Effector memory CD4-positive, alpha-beta T cell (primary cell): Measurements from ENCODE around the gene GDPD4.

Experiments used
- DNase-seq, 3 donors: peaks; one replicate each; pipeline ENCODE4 v3.0.0-alpha.2; 2020
- H3K27ac ChIP-seq: 2 replicates; pipeline ENCODE4 v1.7.0; 2013; ENCODE audit warnings: mild to moderate bottlenecking, low read length, moderate library complexity; ENCODE audit not compliant: insufficient read depth, poor library complexity, severe bottlenecking
- H3K27me3 ChIP-seq: replicated peaks from 2 replicates; pipeline ENCODE4 v1.7.0; 2013; ENCODE audit warnings: mild to moderate bottlenecking, low read length; ENCODE audit not compliant: insufficient read depth, control insufficient read depth, poor library complexity, severe bottlenecking
- H3K36me3 ChIP-seq: 2 replicates; pipeline ENCODE4 v1.7.0; 2013; ENCODE audit warnings: mild to moderate bottlenecking, low read length, moderate library complexity; ENCODE audit not compliant: control insufficient read depth, insufficient read depth
- H3K4me1 ChIP-seq: 2 replicates; pipeline ENCODE4 v1.7.0; 2013; ENCODE audit warnings: low read length, mild to moderate bottlenecking; ENCODE audit not compliant: control insufficient read depth, insufficient read depth, poor library complexity, severe bottlenecking
- H3K4me3 ChIP-seq: 2 replicates; pipeline ENCODE4 v1.7.0; 2013; ENCODE audit warnings: low read length, low read depth, mild to moderate bottlenecking; ENCODE audit not compliant: insufficient read depth, poor library complexity, severe bottlenecking
- H3K9me3 ChIP-seq: 2 replicates; pipeline ENCODE4 v1.7.0; 2013; ENCODE audit warnings: mild to moderate bottlenecking, low read length, moderate library complexity; ENCODE audit not compliant: control insufficient read depth
- total RNA-seq, 3 donors: gene quantifications; one replicate each; lab custom pipeline; 2026; lab: John Stamatoyannopoulos, UW

Gene GDPD4, protein sequence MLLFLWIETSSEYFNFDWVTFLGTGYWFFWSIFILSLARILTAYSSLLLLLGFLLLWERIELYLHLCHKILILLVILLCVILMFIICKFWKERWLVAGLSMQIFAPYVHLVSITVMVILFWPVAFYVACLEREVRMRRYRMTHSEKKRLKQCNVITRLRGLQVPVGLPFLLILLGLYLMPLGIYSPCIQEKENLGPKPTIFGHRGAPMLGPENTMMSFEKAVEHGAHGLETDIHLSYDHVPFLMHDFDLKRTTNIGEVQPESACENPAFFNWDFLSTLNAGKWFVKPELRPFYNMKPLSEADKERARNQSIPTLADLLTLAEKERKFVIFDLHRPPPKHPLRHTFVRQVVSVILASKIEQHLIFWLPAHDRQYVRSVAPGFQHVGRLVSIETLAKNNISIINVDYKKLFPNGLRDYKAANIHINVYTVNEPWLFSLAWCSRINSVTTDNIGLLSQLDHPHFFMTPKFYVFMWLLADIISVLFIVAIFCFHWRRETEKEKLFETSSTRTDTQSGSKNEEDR
- total RNA-seq = 0 to 0.09 (median 0) reads per million in 3 donors

DNA sequence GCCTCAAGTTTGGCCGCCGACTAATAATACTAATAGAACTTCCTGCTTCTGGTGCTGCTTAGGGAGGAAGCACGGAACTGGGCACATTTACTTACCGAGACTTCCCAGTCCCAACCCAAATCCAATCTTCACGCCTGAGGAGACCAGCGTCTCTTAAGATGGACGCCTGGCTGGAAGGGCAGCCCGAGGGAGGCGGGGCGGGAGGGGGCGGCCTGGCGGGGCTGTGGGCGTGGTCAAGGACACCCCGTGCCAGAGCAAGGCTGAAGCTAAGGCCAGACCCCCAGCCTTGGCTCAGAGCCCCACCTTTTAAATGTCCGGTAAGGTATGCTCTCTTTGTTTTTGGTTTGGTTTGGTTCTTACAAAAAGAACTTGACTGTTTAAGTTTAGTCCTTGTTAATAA, at the start of gene GDPD4:
TSS of gene GDPD4 (minus strand) at position 177 of the 400 bp plus-strand sequence. CDS start 16,549 bp downstream, outside the sequence.
- Histone ChIP-seq H3K4me1 (no peaks in the 10 kb centered on the region), H3K27ac (no peak within 1 kb of the TSS), H3K9me3 (no peaks in the 10 kb centered on the region), H3K36me3 (no peaks in the 10 kb centered on the region), H3K4me3 (no peak within 1 kb of the TSS), H3K27me3 (no peaks in the 10 kb centered on the region)
- no peak for DNase-seq

DNA sequence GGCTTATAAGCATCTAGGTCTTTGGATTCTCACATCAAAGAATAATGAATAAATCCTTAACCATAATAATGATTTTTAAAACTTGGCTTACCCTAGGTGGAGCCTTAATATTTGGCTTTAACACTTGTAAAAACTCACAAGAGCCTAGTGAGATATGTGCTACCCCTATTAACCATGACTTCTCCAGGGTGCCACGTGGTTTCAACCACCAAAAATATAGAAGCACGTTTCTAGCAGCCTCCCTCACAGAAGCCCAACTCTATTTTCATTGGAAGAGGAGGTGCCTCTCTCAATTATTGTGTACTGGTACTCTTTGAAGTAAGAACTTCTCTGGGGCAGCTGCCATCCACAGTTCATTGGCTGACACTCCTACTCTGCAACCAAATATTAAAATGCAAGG, 46.5 kb upstream of the GDPD4 start:
- Histone ChIP-seq H3K4me1 (no peaks in the 10 kb centered on the region), H3K27ac (no peak overlapping the region), H3K4me3 (no peak overlapping the region), H3K27me3 (no peaks in the 10 kb centered on the region), H3K9me3 (no peaks in the 10 kb centered on the region), H3K36me3 (peaks cover 3% of the 10 kb centered on the region)
- no peak for DNase-seq

DNA sequence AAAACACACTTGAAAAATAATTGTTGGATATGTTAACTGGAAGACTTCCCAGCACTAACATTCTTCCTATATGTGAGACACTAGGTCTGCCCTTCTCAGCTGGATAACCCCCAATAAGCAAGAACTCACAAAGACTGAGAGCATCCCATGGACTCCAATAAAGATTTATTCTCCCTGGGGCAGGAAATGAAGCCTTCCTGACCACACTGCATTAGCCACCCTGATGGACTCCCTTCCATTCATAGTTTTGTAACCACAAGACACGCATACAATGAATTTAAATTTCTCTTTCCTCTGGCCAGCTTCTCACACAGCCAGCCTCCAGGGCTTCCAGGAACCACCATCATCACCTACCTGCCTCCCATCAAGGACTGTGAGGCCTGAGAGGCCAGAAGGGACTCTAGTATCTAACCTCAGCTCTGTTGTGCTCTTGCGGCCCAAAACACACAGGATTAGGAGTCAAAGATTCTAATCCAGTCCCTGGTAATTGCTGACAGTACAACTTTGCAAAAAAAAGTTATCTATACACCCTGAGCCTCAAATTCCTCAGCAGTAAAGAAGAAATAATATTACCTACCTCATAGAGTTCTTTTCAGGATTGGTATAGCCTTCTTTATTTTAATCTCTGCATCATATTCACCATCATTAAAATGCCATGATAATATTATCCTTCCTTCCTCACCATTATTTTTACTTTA, 45.6 kb upstream of the GDPD4 start:
- Histone ChIP-seq H3K36me3 (peaks cover 3% of the 10 kb centered on the region), H3K9me3 (no peaks in the 10 kb centered on the region), H3K4me1 (no peaks in the 10 kb centered on the region), H3K4me3 (no peak overlapping the region), H3K27ac (no peak overlapping the region), H3K27me3 (no peaks in the 10 kb centered on the region)
- no peak for DNase-seq

GRCh38 chr11:77345621-77346020, 44.1 kb upstream of the GDPD4 start:
- peaks cover 3% of the 10 kb centered on the region for H3K36me3 ChIP-seq
- DNase-seq = no peak
- no peak overlapping the region for H3K4me3 ChIP-seq
- H3K27me3 ChIP-seq = no peaks in the 10 kb centered on the region
- H3K27ac ChIP-seq = no peak overlapping the region
- no peaks in the 10 kb centered on the region for H3K4me1 ChIP-seq
- H3K9me3 ChIP-seq = no peaks in the 10 kb centered on the region

GRCh38 chr11:77340501-77340900, 39.0 kb upstream of the GDPD4 start:
- no peak overlapping the region for H3K27ac ChIP-seq
- H3K36me3 ChIP-seq = peaks cover 3% of the 10 kb centered on the region
- DNase-seq = no peak

GRCh38 chr11:77332259-77332658, 30.8 kb upstream of the GDPD4 start:
- Histone ChIP-seq H3K36me3 (no peaks in the 10 kb centered on the region), H3K27me3 (no peaks in the 10 kb centered on the region), H3K4me3 (no peak overlapping the region), H3K27ac (no peak overlapping the region), H3K4me1 (no peaks in the 10 kb centered on the region), H3K9me3 (no peaks in the 10 kb centered on the region)
- no peak for DNase-seq

More at GRCh38 chr11:77340501-77340900, 39.0 kb upstream of the GDPD4 start:
- Histone ChIP-seq H3K9me3 (no peaks in the 10 kb centered on the region), H3K4me3 (no peak overlapping the region), H3K27me3 (no peaks in the 10 kb centered on the region), H3K4me1 (no peaks in the 10 kb centered on the region)

GRCh38 chr11:77325159-77325558, 23.7 kb upstream of the GDPD4 start:
- DNase-seq = no peak
- H3K27ac ChIP-seq = no peak overlapping the region
- no peaks in the 10 kb centered on the region for H3K27me3 ChIP-seq
- no peak overlapping the region for H3K4me3 ChIP-seq
- no peaks in the 10 kb centered on the region for H3K4me1 ChIP-seq
- no peaks in the 10 kb centered on the region for H3K36me3 ChIP-seq
- H3K9me3 ChIP-seq = no peaks in the 10 kb centered on the region

- no peak overlapping the region for H3K4me3 ChIP-seq
- H3K27me3 ChIP-seq = no peaks in the 10 kb centered on the region
- H3K36me3 ChIP-seq = no peaks in the 10 kb centered on the region
- no peak overlapping the region for H3K27ac ChIP-seq
- no peaks in the 10 kb centered on the region for H3K4me1 ChIP-seq
- no peaks in the 10 kb centered on the region for H3K9me3 ChIP-seq
- no peak for DNase-seq
These were observed 23.0 kb upstream of the GDPD4 start for GRCh38 chr11:77324508-77324907.

GRCh38 chr11:77322926-77323590, 21.6 kb upstream of the GDPD4 start:
- no peak for DNase-seq
- Histone ChIP-seq H3K4me1 (no peaks in the 10 kb centered on the region), H3K27me3 (no peaks in the 10 kb centered on the region), H3K4me3 (no peak overlapping the region), H3K36me3 (no peaks in the 10 kb centered on the region), H3K9me3 (no peaks in the 10 kb centered on the region), H3K27ac (no peak overlapping the region)
